RWPE2 (cell line): ENCODE measurements around the gene ENGASE.

Experiments used
- ATAC-seq: fragments of 200-7000 bp; cut with Tn5 transposase; 3 replicates; pipeline ENCODE4 v1.9.1; 2021; ENCODE audit warnings: low read depth
- DNase-seq: peaks from one replicate; pipeline ENCODE4 v3.0.0-alpha.2; 2020; ENCODE audit warnings: low spot score
- H3K27ac ChIP-seq: fragments of 450-650 bp; 2 replicates; pipeline ENCODE4 v1.5.1; 2017; ENCODE audit warnings: mild to moderate bottlenecking; ENCODE audit not compliant: poor library complexity, severe bottlenecking
- H3K27me3 ChIP-seq: fragments of 250-450 bp; sonication (Bioruptor Pico); 2 replicates; pipeline ENCODE4 v1.5.1; 2021; ENCODE audit warnings: mild to moderate bottlenecking, moderate library complexity; ENCODE audit not compliant: insufficient read depth, poor library complexity, severe bottlenecking
- H3K36me3 ChIP-seq: fragments of 250-450 bp; sonication (Bioruptor Pico); 2 replicates; pipeline ENCODE4 v1.5.1; 2020; ENCODE audit warnings: low read depth, mild to moderate bottlenecking, moderate library complexity
- H3K4me1 ChIP-seq: fragments of 250-450 bp; sonication (Bioruptor Pico); 2 replicates; pipeline ENCODE4 v1.5.1; 2021; ENCODE audit warnings: mild to moderate bottlenecking, moderate library complexity; ENCODE audit not compliant: insufficient read depth, poor library complexity, severe bottlenecking
- H3K4me3 ChIP-seq: fragments of 250-450 bp; sonication (Bioruptor Pico); 2 replicates; pipeline ENCODE4 v1.5.1; 2021; ENCODE audit warnings: mild to moderate bottlenecking, moderate library complexity; ENCODE audit not compliant: severe bottlenecking
- H3K9me3 ChIP-seq: fragments of 250-450 bp; sonication (Bioruptor Pico); 2 replicates; pipeline ENCODE4 v1.5.1; 2021; ENCODE audit warnings: mild to moderate bottlenecking, moderate library complexity; ENCODE audit not compliant: severe bottlenecking
- CTCF ChIP-seq: fragments of 450-650 bp; IDR thresholded peaks from one replicate; pipeline ENCODE4 v1.5.1; 2017; ENCODE audit warnings: mild to moderate bottlenecking, moderate library complexity; ENCODE audit not compliant: poor library complexity, severe bottlenecking

Gene ENGASE

GRCh38 chr17:79066963-79067362 is 7.7 kb upstream of the ENGASE start:
- no peak for ATAC-seq
- no peak for DNase-seq
- Histone ChIP-seq H3K27ac (no peak overlapping the region), H3K4me1 (no peaks in the 10 kb centered on the region), H3K4me3 (no peak overlapping the region), H3K36me3 (no peaks in the 10 kb centered on the region), H3K27me3 (no peaks in the 10 kb centered on the region), H3K9me3 (no peaks in the 10 kb centered on the region)
- no peak for TF ChIP-seq CTCF

- Histone ChIP-seq H3K9me3 (no peaks in the 10 kb centered on the region), H3K4me3 (no peak overlapping the region), H3K36me3 (no peaks in the 10 kb centered on the region), H3K27me3 (no peaks in the 10 kb centered on the region), H3K4me1 (peaks cover 4% of the 10 kb centered on the region), H3K27ac (no peak overlapping the region)
- DNase-seq, result no peak
- TF ChIP-seq CTCF, result no peak
- ATAC-seq, result no peak
Measured at GRCh38 chr17:79070266-79070880, 4.3 kb upstream of the ENGASE start.

DNA sequence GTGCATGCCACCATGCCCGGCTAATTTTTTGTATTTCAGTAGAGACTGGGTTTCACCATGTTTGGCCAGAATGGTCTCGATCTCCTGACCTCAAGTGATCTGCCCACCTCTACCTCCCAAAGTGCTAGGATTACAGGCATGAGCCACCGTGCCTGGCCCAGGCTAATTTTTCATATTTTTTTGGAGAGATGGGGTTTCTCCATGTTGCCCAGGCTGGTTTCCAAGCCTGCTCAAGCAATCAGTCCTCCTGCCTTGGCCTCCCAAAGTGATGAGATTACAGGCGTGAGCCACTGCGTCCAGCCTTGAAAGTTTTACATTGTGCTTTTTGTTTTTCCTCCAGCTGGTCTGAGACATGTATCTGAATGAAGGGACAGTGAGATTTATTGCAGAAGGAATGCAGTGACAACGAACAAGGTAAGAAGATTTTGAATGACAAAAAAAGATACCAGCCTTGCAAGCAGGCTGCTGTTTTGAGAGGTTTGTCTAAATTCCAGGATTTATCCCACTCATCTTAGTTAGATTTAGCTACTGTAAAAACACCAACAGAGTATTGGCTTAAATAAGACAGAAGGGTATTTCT is 3.4 kb upstream of the ENGASE start:
- TF ChIP-seq CTCF, result no peak
- H3K36me3 ChIP-seq, result no peaks in the 10 kb centered on the region
- peaks cover 8% of the 10 kb centered on the region for H3K4me1 ChIP-seq
- ATAC-seq (no peak), DNase-seq (no peak)
- no peak overlapping the region for H3K27ac ChIP-seq
- no peak overlapping the region for H3K4me3 ChIP-seq
- H3K27me3 ChIP-seq, result no peaks in the 10 kb centered on the region
- no peaks in the 10 kb centered on the region for H3K9me3 ChIP-seq

DNA sequence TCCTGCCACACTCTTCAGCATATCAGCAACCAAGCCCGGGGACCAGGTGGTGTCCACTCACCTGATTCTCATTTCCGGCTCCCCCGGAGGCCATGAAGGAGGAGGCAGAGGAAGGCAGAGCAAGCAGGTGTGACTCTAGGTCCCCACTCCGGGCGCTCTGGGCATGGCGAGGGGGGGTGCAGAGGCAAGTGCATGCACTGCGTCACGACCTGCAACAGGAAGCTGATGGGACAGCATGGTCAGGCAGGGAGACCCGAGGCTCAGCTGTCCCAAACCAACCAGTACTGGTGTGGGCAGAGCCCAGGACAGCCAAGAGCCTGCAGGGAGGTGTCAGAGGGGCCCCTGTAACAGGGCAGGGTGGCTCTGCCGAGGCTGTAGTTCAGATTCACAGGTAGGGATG is 2.1 kb upstream of the ENGASE start:
- Histone ChIP-seq H3K27ac (no peak overlapping the region), H3K9me3 (no peaks in the 10 kb centered on the region), H3K36me3 (peaks cover 3% of the 10 kb centered on the region), H3K27me3 (no peaks in the 10 kb centered on the region), H3K4me1 (peaks cover 8% of the 10 kb centered on the region), H3K4me3 (no peak overlapping the region)
- no peak for TF ChIP-seq CTCF
- DNase-seq (no peak), ATAC-seq (no peak)

- ATAC-seq, result no peak
- DNase-seq, result no peak
- no peak for TF ChIP-seq CTCF
- Histone ChIP-seq H3K4me3 (no peak overlapping the region), H3K27ac (no peak overlapping the region), H3K36me3 (peaks cover 9% of the 10 kb centered on the region), H3K4me1 (peaks cover 8% of the 10 kb centered on the region), H3K9me3 (no peaks in the 10 kb centered on the region), H3K27me3 (no peaks in the 10 kb centered on the region)
Measured at GRCh38 chr17:79073016-79073705, 1.5 kb upstream of the ENGASE start.
